Hepatocyte (in vitro differentiated cells): ENCODE results near the gene BICDL1. TPM values are rescaled to one million over a fixed set of nuclear protein-coding genes. Genes with fewer than 3 reads are reported as not detected.

ENCODE experiments used
- DNase-seq: peaks from one replicate; pipeline ENCODE4 v3.0.0-alpha.2; 2016; ENCODE audit warnings: low spot score
- H2AFZ ChIP-seq: fragments of 200-600 bp; sonication (generic); 2 replicates; pipeline ENCODE4 v1.6.0; 2016; ENCODE audit warnings: antibody characterized with exemption, mild to moderate bottlenecking
- H3K27ac ChIP-seq: fragments of 200-600 bp; sonication (generic); 2 replicates; pipeline ENCODE4 v1.5.1; 2016; ENCODE audit warnings: mild to moderate bottlenecking
- H3K27me3 ChIP-seq: fragments of 200-600 bp; sonication (generic); 2 replicates; pipeline ENCODE4 v1.6.1; 2016
- H3K36me3 ChIP-seq: fragments of 200-600 bp; sonication (generic); replicated peaks from 2 replicates; pipeline ENCODE4 v1.5.1; 2016; ENCODE audit warnings: low read depth; ENCODE audit not compliant: insufficient read depth
- H3K4me1 ChIP-seq: fragments of 200-600 bp; sonication (generic); 2 replicates; pipeline ENCODE4 v1.5.1; 2016; ENCODE audit warnings: mild to moderate bottlenecking, moderate library complexity; ENCODE audit not compliant: insufficient read depth
- H3K4me2 ChIP-seq: fragments of 200-600 bp; sonication (generic); 2 replicates; pipeline ENCODE4 v1.6.0; 2016
- H3K4me3 ChIP-seq: fragments of 200-600 bp; sonication (generic); 2 replicates; pipeline ENCODE4 v1.5.1; 2016; ENCODE audit warnings: mild to moderate bottlenecking
- H3K79me2 ChIP-seq: fragments of 200-600 bp; sonication (generic); 2 replicates; pipeline ENCODE4 v1.6.0; 2017; ENCODE audit warnings: mild to moderate bottlenecking
- H3K9me2 ChIP-seq: fragments of 200-600 bp; sonication (generic); replicated peaks from 2 replicates; pipeline ENCODE4 v1.6.0; 2017; ENCODE audit warnings: mild to moderate bottlenecking; ENCODE audit not compliant: insufficient read depth
- H3K9me3 ChIP-seq: fragments of 200-600 bp; sonication (generic); 2 replicates; pipeline ENCODE4 v1.5.1; 2016; ENCODE audit warnings: low read depth, mild to moderate bottlenecking
- H4K20me1 ChIP-seq: fragments of 200-600 bp; sonication (generic); 2 replicates; pipeline ENCODE4 v1.6.0; 2016; ENCODE audit warnings: mild to moderate bottlenecking; ENCODE audit not compliant: insufficient read depth, poor library complexity, severe bottlenecking
- CTCF ChIP-seq: fragments of 200-600 bp; sonication (generic); IDR thresholded peaks from 2 replicates; pipeline ENCODE4 v1.5.1; 2016; ENCODE audit warnings: antibody characterized with exemption, mild to moderate bottlenecking; ENCODE audit not compliant: poor library complexity
- EZH2 ChIP-seq: fragments of 200-600 bp; sonication (generic); IDR thresholded peaks from 2 replicates; pipeline ENCODE4 v1.6.1; 2016; ENCODE audit warnings: antibody characterized with exemption, mild to moderate bottlenecking, borderline replicate concordance
- EZH2phosphoT487 ChIP-seq: fragments of 200-600 bp; sonication (generic); IDR thresholded peaks from one replicate; pipeline ENCODE4 v1.6.1; 2018; ENCODE audit warnings: antibody characterized with exemption, mild to moderate bottlenecking, low read depth, moderate library complexity; ENCODE audit not compliant: unreplicated experiment, severe bottlenecking
- WGBS: methylation state at CpG from one replicate; pipeline ENCODE4 v1.1.6; 2016; ENCODE audit warnings: low lambda C conversion rate; ENCODE audit errors: missing lambda C conversion rate; 5-methylcytosine and 5-hydroxymethylcytosine counted together
- polyA plus RNA-seq: library from polyadenylated mRNA; unstranded; fragments of >200 nt; fragmentation: Nextera tagmentation; extraction: Ambion mirVana; gene quantifications from 2 replicates; pipeline ENCODE4 v1.2.1, GENCODE V29; 2016
- total RNA-seq: library from RNA; depleted of rRNA; stranded (reverse); fragments of >200 nt; gene quantifications from 2 replicates; pipeline ENCODE4 v1.2.3, GENCODE V29; 2014

BICDL1 gene
- total and polyA plus RNA-seq, 2 experiments from 2014 or later, result 10.6 to 21.9 TPM

DNA sequence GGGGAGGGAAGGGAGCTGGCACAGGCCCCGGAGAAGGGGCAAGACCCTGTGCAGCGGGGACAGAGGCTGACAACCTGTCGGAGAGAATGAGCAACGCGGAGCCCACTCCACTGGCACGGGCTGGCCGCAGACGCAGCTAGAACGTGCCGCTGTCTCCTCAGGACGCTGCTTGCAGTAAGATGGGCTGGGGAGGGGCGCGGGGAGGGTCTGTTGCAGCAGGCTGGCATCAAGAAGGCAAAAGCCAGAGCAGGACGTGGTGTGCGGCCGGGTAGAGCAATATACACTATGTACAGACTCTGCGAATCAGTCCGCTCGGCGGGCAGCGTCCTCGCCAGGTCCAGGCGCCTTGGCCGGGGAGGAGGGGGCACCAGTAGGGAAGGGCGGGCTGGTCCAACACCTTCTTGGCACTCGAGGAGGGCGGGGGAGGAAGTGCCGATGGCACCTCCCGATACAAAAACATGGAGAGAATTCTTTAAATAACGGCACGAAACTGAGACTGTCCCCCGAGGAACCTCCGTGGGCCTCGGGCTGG is 107.7 kb downstream of the BICDL1 start:
- no peak for DNase-seq
- no peak for TF ChIP-seq CTCF
- TF ChIP-seq EZH2, result no peak
- no peak for TF ChIP-seq EZH2phosphoT487
- no peak overlapping the region for H3K4me2 ChIP-seq
- peaks cover 22% of the 10 kb centered on the region for H4K20me1 ChIP-seq
- H3K9me3 ChIP-seq, result no peaks in the 10 kb centered on the region
- H3K79me2 ChIP-seq, result peaks cover 10% of the 10 kb centered on the region
- H2AFZ ChIP-seq, result no peak overlapping the region
- H3K4me1 ChIP-seq, result no peaks in the 10 kb centered on the region
- no peak overlapping the region for H3K4me3 ChIP-seq
- no peaks in the 10 kb centered on the region for H3K9me2 ChIP-seq
- WGBS, result 94% methylated on average over 20 of the region's 34 CpGs
- no peak overlapping the region for H3K27ac ChIP-seq
- H3K36me3 ChIP-seq, result no peaks in the 10 kb centered on the region
- no peaks in the 10 kb centered on the region for H3K27me3 ChIP-seq

- Histone ChIP-seq H2AFZ (no peak overlapping the region), H3K36me3 (no peaks in the 10 kb centered on the region), H3K79me2 (peaks cover 32% of the 10 kb centered on the region), H4K20me1 (peaks cover 26% of the 10 kb centered on the region), H3K9me3 (no peaks in the 10 kb centered on the region), H3K4me1 (no peaks in the 10 kb centered on the region), H3K4me2 (no peak overlapping the region), H3K27me3 (no peaks in the 10 kb centered on the region), H3K4me3 (no peak overlapping the region), H3K9me2 (no peaks in the 10 kb centered on the region), H3K27ac (no peak overlapping the region)
- 94% methylated on average over 36 of the region's 36 CpGs for WGBS
- no peak for DNase-seq
- TF ChIP-seq CTCF, result no peak
- TF ChIP-seq EZH2, result no peak
- no peak for TF ChIP-seq EZH2phosphoT487
These were observed 109.9 kb downstream of the BICDL1 start for GRCh38 chr12:120098756-120099470.

DNA sequence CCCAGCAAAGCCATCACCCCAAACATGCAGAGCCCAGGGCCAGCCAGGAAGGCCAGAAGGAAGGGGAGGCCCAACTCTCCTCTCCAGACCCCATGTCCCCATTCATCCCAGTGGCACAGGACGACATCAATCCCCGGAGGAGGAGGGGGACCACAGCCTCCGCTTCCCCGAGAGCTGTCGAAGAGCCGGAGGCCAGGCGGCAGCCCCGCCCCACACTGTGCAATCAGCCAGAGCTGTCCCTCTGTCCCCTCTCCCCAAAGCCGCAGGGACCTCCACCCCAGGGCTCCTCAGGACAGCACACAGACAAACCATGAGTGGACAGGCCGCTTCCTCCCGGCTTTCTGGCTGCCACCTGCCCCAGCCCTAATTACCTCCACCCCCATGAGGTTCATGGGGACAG is 110.7 kb downstream of the BICDL1 start:
- Histone ChIP-seq H3K27ac (no peak overlapping the region), H3K36me3 (no peaks in the 10 kb centered on the region), H3K4me3 (no peak overlapping the region), H3K9me2 (no peaks in the 10 kb centered on the region), H3K9me3 (no peaks in the 10 kb centered on the region), H2AFZ (no peak overlapping the region), H3K4me1 (peaks cover 7% of the 10 kb centered on the region), H3K27me3 (no peaks in the 10 kb centered on the region), H4K20me1 (peaks cover 26% of the 10 kb centered on the region), H3K79me2 (peaks cover 40% of the 10 kb centered on the region), H3K4me2 (no peak overlapping the region)
- TF ChIP-seq CTCF (no peak), EZH2phosphoT487 (no peak), EZH2 (no peak)
- DNase-seq, result no peak
- 96% methylated on average over 11 of the region's 11 CpGs for WGBS
